NCI-H2196 (cell line): ENCODE results near the gene PCSK4.
"Not testable (repeated sequence)": the region's sequence is repeated elsewhere in the genome, so short reads cannot be mapped to it uniquely, and the experiment has no call there.

Source experiments
- DNase-seq: peaks from one replicate; lab custom pipeline; 2025; ENCODE audit not compliant: unreplicated experiment; lab: John Stamatoyannopoulos, UW

Gene PCSK4

DNA sequence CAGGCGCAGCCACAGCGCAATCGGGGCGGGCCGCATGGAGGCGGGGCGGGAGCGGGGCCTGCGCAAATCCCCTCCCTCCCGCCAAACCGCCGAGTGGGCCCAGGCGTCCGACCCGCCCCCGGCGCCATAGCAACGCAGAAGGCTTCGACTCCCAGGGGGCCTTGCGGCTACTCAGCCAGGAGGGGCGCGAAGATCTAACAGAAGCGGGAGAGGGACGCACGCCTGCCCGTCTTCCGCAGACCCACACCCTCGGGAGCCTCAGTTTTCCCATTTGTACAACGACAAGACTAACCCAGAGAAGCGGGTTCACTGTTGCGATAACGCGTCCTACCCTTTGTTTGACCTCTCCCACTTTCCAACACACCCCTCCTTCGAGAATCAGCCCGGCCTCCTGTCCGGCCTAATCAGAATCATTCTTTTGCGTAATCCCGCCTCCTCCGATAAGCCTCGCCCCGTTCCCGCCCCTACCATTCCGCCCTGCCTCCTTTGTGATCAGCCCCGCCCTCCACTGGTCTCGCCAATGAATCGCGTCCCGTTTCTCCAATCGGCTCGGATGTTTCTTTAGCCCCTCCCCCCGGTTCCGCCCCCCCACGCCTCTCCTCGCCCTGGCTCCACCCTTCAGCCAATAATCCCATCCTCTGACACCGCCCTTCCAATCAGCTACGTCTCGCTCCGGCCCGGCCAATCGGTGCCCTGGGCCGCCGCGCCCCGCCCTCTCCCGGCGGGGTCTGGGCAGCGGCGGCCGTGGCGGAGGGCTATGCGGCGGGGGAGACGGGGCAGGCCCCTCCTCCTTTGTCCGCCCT, at the start of gene PCSK4:
PCSK4 (minus strand) TSS at position 40 of the 803 bp plus-strand sequence; CDS start at position 36, 4 bp downstream.
- DNase-seq = peak; percentile 98

DNA sequence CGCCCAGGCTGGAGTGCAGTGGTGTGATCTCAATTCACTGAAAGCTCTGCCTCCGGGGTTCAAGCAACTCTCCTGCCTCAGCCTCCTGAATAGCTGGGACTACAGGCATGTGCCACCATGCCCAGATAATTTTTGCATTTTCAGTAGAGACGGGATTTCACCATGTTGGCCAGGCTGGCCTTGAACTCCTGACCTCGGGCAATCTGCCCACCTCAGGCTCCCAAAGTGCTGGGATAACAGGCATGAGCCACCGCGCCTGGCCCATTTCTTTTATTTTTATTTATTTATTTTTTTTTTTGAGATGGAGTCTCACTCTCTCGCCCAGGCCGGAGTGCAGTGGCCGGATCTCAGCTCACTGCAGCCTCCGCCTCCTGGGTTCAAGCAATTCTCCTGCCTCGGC, 49.6 kb upstream of the PCSK4 start:
- DNase-seq = not testable (repeated sequence)

DNA sequence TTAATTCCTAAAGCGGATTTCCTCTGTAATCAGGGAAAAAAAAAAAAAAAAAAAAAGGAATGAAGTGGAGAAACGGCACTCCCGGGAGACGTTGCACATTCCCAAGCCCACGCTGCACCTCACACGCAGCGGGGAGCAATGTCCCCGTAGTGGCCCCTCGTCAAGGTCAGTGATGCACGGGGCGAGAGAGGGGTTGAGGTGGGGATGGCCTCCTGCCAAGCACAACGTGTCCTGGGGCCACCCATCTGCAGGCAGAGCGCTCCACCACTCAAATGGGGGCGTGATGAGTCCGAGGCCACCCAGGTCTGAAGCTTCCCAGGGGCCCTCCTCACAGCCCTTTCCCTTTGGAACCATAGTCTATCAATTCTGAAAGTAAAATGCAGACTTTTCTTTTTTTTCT, 48.8 kb upstream of the PCSK4 start:
- DNase-seq = no peak

DNA sequence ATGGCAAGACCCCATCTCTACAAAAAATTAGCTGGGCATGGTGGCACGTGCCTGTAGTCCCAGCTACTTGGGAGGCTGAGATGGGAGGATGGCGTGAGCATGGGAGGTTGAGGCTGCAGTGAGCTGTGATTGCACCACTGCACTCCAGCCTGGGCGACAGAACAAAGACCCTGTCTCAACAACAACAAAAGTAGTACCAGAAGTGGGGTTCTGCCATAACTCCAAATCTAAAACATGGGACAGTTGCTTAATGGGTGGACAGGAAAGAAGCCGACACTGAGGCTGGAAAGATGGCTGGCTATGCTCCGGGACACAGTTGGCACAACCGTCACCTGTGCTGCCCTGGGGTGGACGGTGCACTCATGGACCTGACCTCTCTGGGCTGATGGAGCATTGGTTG, 45.5 kb upstream of the PCSK4 start:
- DNase-seq = not testable (repeated sequence)

DNA sequence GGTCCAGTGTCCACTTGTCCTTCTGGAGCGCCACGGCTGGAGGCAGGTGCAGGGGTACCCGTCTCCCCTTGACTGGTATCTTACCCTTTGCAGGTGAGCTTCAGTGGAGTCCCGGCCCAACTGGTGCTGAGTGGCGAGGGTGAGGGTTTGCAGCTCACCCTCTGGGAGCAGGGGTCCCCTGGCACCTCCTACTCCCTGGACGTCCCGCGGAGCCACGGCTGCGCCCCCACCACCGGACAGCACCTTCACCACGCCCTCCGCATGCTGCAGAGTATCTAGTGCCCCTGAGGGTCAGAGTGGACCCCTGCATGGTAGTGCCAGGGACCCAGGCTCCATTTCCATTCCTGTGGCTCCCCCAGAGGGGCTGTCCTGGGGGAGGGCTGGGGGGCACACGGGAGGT, 44.8 kb upstream of the PCSK4 start:
- no peak for DNase-seq

DNA sequence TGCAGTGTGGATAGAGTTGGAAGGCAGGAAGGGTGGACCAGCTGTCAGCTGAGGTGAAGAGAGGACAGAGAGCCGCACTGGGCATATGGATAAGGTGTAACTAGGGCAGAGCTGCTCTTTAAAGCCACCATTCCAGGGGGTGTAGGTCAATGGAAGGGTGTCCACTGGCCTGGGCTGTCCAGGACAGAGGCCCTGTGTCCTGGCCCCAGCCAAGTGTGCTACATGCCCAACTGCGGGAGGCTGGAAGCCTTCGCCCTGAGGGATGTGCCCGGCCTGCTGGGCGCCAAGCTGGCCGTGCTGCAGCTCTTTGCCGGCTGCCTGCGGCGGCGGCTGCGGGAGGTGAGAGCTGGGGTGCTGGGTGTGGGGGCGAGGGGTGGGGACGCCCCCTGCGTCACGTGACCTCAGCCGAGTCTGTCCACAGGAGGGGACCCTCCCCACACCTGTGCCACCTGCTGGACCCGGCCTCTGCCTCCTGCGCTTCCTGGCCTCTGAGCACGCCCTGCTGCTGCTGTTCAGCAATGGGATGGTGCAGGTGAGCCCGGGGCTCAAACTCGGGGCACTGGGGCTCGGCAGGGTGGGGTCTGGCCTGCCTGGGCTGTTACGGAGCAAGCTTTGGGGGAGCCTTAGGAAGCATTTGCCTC, 43.5 kb upstream of the PCSK4 start:
- DNase-seq = no peak

DNA sequence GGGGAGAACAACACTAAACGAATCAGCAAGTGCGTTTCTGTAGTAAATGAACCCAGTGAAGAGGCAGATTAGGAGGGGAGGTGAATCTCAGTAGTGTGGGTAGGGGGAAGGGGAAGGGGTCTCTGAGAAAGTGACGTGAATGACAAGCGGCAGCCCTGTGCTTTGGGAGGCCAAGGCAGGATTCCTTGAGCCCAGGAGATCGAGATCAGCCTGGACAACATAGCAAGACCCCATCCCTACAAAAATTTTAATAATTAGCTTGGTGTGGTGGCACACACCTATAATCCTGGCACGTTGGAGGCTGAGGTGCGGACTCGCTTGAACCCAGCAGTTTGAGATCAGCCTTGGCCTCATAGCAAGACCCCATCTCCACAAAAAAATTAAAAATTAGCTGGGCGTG, 41.9 kb upstream of the PCSK4 start:
- no peak for DNase-seq

DNA sequence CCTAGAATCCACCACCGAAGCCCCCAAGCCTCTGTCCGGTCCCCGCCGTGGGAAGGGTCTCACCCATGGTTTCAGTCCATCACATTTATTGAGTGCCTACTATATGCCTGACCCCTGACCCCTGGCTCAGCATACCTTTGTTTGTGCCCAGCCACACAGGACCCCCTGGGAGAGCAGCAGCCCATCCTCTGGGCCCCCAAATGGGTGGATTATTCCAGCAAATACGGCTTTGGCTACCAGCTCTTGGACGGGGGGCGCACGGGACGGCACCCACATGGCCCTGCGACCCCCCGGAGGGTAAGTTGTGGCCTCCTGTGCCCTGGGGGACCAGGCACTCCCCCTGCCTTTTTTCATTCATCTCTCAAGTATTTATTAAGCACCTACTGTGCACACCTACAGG, 41.4 kb upstream of the PCSK4 start:
- no peak for DNase-seq

DNA sequence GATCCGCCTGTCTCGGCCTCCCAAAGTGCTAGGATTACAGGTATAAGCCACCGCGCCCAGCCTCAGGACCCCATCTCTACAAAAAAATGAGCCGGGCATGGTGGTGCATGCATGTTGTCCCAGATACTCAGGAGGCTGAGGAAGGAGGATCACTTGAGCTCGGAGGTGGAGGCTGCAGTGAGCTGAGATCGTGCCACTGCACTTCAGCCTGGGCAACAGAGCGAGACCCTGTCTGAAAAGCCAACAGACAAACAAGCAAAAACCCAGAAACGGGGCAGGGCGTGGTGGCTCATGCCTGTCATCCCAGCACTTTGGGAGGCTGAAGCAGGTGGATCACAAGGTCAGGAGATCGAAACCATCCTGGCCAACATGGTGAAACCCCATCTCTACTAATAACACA, 40.7 kb upstream of the PCSK4 start:
- not testable (repeated sequence) for DNase-seq

DNA sequence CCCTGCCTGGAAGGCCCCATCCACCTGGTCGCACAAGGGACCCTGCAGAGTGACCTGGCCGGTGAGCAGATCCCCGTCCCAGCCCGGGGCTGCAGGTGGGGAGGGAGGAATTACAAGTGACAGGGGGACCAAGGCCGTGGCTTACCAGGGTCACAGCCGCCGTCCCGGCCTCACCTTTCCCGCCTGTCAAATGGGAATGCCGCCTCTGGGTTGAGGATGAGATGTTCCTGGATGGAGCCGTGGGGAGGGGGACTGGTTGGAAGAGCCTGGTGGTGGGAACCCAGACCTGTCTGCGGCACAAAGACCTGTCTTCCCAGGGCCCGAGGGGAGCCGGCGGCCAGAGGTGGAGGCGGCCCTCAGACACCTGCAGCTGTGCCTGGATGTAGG, 39.3 kb upstream of the PCSK4 start:
- no peak for DNase-seq

DNA sequence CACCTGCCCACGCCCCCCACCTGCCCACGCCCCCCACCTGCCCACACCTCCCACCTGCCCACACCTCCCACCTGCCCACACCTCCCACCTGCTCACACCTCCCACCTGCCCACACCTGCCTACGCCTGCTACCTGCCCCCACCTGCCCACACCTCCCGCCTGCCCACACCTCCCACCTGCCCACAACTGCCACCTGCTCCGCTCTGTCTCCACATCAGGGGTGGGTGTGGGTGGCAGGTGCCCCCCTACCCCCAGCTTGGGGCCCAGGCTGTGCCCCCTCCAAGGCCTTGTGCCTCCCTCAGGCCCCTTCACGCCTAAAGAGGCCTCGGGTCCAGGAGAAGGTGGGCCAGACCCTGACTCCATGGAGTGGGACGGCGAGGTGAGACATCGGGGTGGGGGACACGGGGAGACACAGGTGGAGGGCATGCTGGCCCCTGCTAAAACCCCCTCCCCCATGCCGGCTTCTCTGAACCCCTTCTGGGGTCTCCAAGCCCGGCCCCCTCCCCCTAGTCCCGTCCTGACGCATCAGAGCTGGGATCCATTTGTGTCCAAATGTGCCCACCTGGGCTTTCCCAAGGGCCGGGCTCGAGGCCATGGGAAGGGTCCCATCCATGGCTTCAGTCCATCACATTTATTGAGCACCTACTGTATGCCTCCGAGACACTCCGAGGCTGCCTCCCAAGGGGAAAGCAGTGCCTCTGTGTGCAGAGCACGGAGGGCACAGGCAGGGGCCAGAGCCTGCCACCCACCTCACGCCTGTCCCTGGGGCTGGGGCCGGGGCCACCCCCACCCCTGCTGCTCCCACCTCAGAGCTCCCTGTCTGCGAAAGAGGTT, 38.7 kb upstream of the PCSK4 start:
- DNase-seq = no peak

DNA sequence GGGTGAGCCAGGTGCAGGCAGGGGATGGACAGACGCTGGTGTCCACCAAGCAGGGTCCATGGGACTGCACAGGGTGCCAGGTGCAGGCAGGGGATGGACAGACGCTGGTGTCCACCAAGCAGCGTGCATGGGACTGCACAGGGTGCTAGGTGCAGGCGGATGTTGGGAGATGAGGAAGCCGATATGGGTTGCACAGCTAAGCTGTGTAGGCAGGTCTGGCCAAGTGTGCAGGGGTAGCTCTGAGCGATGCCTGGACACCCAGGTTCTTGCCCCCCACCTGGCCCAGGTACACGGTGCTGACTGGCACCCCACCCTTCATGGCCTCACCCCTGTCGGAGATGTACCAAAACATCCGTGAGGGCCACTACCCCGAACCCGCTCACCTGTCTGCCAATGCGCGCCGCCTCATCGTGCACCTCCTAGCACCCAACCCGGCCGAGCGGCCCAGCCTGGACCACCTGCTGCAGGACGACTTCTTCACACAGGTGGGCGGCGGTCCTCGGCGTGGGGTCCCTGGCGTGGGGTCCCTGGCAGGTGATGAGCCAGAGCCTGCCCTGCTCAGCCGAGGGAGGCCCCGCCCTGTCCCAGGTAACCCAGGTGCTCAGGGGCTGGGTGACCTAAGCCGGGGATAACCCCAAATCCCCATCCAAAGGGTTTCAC, 37.6 kb upstream of the PCSK4 start:
- no peak for DNase-seq

DNA sequence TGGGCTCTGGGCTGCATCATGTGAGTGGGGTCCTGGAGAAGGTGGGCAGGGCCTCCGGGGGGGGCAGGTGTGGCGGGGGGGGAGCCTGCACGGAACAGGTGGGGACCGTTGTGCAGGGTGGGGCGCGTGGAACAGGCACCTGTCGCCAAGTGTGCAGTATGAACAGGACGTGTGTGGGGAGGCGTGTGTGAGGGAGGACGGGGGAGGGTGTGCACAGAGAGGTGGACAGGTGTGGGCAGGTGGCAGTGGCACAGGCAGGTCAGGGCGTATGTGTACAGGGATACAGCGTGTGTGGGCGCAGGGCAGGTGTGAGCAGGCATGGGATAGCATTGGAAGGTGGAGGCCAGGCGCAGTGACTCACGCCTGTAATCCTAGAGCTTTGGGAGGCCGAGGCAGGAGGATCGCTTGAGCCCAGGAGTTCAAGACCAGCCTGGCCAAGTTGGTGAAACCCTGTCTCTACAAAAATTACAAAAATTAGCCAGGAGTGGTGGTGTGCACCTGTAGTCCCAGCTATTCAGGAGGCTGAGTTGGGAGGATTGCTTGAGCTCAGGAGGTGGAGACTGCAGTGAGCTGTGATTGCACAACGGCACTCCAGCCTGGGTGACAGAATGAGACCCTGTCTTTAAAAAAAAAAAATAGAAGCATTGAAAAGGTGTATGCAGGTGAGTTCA, 37.0 kb upstream of the PCSK4 start:
- DNase-seq = no peak

DNA sequence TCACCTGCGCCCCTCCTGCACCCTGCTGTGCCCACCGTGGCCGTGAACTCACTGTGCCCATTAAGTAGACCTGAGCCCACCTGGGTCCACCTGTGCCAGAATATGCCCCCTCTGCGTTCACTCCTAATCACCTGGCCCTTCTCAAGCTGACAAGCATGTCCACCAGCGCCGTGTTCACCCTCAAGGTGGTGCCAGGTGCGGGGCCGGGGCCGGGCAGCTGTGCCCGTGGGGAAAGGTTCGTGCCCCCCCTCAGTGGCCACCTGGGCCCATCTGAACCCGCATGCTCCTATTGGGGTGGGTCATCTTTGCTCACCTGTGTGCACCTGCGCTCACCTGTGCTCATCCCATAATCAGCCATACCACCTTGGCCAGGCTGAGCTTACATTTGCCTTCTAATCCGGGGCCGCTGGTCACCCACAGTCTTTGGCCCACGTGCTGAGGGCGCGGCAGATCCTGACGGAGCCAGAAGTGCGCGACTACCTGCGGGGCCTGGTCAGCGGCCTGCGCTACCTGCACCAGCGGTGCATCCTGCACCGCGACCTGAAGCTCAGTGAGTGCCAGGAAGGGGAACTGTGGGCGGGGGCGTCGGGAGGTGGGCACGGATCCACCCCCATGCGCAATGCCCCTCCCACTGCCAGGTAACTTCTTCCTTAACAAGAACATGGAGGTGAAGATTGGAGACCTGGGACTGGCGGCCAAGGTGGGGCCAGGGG, 36.1 kb upstream of the PCSK4 start:
- no peak for DNase-seq

DNA sequence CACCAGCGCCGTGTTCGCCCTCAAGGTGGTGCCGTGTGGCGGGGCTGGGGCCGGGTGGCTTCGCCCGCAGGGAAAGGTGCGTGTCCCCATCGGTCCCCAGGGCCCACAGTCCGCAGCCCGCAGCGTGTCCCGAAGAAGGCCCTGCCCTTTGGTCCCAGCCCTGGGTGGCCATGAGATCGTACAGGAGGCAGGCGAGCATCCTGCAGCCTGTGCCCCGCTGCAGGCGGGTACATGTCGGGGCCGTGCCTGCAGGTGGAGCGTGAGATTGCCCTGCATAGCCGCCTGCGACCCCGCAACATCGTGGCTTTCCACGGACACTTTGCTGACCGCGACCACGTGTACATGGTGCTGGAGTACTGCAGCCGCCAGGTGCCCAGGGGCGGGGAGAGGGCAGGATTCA, 35.2 kb upstream of the PCSK4 start:
- no peak for DNase-seq

DNA sequence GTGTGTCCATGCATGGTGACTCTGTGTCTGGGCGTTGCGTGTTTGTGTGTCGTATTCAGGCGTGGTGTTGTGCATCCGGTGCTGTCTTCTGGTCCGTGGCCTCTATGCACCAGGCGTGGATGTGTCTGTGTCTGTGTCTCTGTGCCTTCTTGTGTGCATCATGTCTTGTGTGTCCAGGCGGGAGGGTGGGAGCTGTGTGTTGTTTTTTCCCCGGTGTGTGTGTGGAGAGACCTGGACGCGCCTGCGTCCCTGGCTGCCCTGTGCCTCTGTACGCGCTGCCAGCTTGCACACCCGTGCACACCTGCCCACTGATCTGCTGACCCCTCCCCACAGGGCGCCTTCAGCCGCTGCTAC, 34.8 kb upstream of the PCSK4 start:
- no peak for DNase-seq

DNA sequence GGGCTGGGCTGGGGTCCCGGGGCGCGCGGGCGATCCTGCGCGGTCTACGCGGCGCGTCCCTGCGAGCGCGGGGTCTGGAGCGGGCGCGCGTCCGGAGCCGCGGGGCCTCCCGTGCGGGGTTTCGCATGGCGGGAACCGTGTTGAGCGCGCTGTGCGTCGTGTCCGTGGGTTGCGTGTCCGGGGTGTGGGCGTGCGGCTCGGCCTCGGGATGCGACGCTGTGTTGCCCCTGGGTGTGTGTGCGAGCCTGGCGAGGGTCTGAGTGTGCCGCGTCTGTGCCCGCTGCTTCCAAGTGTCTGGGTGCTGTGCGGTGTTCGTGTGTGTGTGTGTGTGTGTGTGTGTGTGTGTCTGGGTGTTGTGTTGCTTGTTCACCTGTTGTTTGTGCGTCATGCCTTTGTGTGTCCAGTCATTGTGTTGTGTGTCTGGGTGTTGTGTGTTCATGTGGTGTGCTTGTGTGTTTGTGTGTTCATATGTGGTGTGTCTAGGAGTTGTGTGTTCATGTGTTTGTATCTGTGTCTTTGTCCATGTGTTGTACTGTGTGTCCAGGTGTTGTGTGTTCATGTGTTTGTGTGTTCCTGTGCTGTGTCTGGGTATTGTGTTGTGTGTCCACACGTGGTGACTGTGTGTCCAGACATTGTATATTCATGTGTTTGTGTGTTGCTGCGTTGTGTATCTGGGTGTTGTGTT, 34.3 kb upstream of the PCSK4 start:
- no peak for DNase-seq

DNA sequence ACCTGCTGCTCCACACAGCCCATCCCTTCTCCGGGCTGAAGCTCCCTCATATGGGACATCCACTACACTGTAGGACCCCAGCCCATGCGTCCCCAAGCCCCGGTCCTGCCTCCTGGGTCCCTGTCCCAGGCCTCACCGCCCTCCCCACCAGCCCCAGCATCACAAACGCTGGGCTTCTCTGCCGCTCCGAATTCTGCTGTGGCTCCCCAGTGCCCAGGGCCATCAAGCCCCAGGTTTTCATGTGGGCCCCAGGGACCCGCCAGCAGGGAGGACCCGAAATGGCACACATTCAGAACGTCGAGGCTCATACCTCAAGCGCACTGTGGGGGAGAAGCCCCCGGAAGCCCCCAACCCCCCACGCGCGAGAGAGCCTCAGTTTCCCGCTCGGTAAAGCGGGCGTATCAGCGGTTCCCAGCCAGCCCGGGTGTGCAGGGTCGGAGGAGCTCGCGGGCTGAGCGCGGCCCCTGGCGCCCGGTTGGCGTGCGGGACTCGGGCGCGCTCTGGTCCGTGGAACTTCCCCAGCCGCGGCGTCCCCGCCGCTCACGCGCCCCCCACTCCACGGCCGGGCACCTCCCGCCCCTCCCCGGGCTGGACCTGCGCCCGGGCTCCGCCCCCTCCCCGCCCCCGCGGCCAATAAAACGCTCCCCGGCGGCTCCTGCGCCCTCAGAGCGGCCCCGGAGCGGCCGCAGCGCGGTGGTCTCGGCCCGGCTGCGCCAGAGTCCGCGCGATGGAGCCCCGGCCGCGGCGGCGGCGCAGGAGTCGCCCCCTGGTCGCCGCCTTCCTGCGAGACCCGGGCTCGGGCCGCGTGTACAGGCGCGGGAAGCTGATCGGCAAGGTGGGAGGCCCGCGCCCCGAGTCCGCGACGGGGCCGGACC, 33.5 kb upstream of the PCSK4 start, which contains the start of gene PLK5:
PLK5 (plus strand) TSS at position 666 of the 875 bp plus-strand sequence. CDS start 2,920 bp downstream, outside the sequence.
- no peak for DNase-seq

DNA sequence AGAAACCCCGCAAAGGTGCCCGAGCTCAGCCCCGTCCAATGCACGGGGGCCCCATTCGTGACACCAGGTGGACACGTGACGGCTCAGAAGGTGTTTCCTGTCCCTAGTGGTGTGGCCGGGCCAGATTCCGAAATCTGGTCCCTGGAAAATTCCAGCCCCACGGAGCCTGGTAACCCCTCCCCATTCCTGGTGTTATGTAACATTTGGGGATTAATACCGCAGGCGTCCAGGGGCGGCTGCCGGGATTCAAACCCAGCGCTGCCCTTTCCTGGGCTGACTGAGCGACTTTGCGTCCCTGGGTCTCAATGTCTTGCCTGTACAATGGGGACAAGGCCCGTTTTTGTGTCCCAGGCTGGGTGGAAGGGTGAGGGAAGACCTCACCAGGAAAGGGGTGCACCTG, 32.7 kb upstream of the PCSK4 start:
- no peak for DNase-seq
